GM10266 (cell line): ENCODE data around the gene KLHL3.

ENCODE experiments used
- DNase-seq: peaks from one replicate; pipeline ENCODE4 v3.0.0; 2012; ENCODE audit errors: extremely low spot score
- CTCF ChIP-seq: IDR thresholded peaks from 2 replicates; pipeline ENCODE4 v1.5.1; 2012; ENCODE audit warnings: mild to moderate bottlenecking, low read depth; ENCODE audit not compliant: control insufficient read depth, insufficient read depth; ENCODE audit errors: missing control alignments

Gene KLHL3

GRCh38 chr5:137617528-137618205 is 118.2 kb downstream of the KLHL3 start:
- TF ChIP-seq CTCF, result no peak
- DNase-seq, result no peak

DNA sequence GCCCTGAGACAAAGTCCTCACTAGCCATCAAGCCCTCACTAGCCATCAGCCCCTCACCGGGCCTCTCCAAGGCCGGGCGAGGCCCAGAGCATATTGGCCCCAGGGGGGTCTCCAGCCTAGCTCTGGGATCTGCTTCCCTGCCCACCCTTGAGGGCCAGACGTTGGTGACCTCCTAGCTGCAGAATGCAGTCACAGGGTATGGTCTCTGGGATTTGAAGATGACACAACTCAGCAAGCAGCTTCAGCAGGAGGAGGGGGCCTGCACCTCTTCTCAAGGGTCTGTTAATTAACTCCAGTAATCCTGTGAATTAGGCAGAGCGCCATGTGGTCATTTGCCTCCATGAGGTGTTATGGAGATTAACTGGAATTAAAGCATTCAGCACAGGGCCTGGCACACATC is 119.8 kb downstream of the KLHL3 start:
- no peak for TF ChIP-seq CTCF
- no peak for DNase-seq

DNA sequence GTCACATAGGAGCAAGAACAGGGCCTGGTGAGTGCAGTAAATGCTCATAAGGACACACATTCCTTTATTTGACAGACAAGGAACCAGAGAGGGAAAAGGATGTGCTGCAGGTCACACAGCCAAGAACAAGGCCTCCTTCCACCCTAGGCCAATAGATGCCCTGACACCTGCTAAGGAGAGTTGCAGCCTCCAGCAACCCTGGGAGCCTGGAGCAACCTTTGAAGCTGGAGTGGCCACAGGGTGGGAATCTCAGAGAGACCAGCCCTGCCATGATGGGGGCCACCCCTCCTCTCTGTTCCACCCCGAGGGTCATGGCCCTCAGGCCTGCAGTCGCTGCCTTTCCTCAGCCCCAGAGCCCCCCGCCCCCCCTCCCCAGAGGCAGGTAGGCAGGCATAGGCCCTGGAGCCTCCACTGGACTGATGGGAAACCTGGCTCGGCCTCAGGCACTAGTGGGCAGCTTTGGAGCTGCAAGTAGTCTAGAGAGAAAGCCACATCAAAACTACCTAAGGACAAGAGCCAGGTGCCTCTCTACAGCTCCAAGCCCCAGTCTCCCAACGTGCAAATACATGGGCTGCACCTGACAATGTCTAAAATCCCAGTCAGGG is 120.6 kb downstream of the KLHL3 start:
- no peak for TF ChIP-seq CTCF
- no peak for DNase-seq

- no peak for DNase-seq
- TF ChIP-seq CTCF, result no peak
Observed at GRCh38 chr5:137613554-137614265, 122.2 kb downstream of the KLHL3 start.

- DNase-seq, result no peak
- TF ChIP-seq CTCF, result no peak
Observed at GRCh38 chr5:137612576-137612975, 123.3 kb downstream of the KLHL3 start.

DNA sequence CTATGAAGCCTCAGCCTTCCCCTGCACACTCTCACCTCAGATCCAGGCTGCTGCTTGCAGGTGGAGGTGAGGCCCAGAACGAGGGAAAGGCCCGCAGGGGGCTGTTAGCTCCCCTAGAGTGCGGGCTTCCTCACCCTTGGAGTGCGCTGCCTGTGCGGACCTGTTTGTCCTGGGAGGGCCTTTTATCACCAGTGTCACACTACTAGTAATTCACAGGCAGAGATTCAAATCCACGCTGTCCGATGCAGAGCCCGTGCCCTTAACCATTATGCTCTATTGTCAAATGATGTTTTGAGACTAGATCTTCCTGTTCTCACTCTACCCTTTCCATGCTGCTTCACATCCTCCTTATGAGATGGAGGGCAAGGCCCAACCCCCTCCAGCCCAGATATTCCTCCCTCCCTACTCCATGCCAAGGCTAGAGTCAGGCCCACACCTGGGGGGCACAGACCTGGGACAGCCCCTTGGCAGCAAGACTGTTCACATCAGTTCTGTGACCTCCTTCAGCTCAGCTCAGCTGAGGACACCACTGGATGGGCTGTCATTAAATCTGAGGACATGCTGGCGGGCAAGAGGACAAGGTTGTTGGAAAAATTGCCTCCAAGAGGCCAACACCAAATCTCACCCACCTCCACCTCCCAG is 124.0 kb downstream of the KLHL3 start:
- no peak for DNase-seq

More for the DNA sequence above, 124.0 kb downstream of the KLHL3 start:
- no peak for TF ChIP-seq CTCF
